GM21526 (cell line): ENCODE measurements around the gene TNC.

ENCODE experiments used
- ATAC-seq: cut with Tn5 transposase; IDR thresholded peaks from one replicate; pipeline ENCODE4 v1.9.1; 2021; ENCODE audit warnings: moderate library complexity; ENCODE audit not compliant: unreplicated experiment, low FRiP score

Gene TNC

GRCh38 chr9:115018547-115019435, 99.2 kb downstream of the TNC start:
- ATAC-seq: no peak

GRCh38 chr9:115016344-115016743, 101.6 kb downstream of the TNC start:
- ATAC-seq: no peak

GRCh38 chr9:115015018-115015635, 102.8 kb downstream of the TNC start:
- ATAC-seq: no peak

GRCh38 chr9:115014438-115014837, 103.5 kb downstream of the TNC start:
- no peak for ATAC-seq

- peak; percentile 54 for ATAC-seq
Measured at GRCh38 chr9:115013998-115014397, 104.0 kb downstream of the TNC start.

GRCh38 chr9:115012486-115012885, 105.5 kb downstream of the TNC start:
- ATAC-seq: no peak

- no peak for ATAC-seq
Measured at GRCh38 chr9:115010874-115011273, 107.1 kb downstream of the TNC start.

GRCh38 chr9:115008536-115009270, 109.3 kb downstream of the TNC start:
- no peak for ATAC-seq

GRCh38 chr9:115006660-115007059, 111.3 kb downstream of the TNC start:
- ATAC-seq: no peak

GRCh38 chr9:115005322-115005721, 112.6 kb downstream of the TNC start:
- ATAC-seq: no peak

GRCh38 chr9:115004545-115004944, 113.4 kb downstream of the TNC start:
- ATAC-seq: no peak

- ATAC-seq: no peak
Measured at GRCh38 chr9:115002371-115003120, 115.4 kb downstream of the TNC start.

- no peak for ATAC-seq
Measured at GRCh38 chr9:115000217-115000639, 117.7 kb downstream of the TNC start.

- no peak for ATAC-seq
Measured at GRCh38 chr9:114998326-114998725, 119.6 kb downstream of the TNC start.

GRCh38 chr9:114995681-114996221, 122.2 kb downstream of the TNC start:
- ATAC-seq: no peak

GRCh38 chr9:114994768-114995167, 123.2 kb downstream of the TNC start:
- ATAC-seq: no peak

GRCh38 chr9:114991861-114992260, 126.1 kb downstream of the TNC start:
- ATAC-seq: no peak

GRCh38 chr9:114990901-114991300, 127.1 kb downstream of the TNC start:
- no peak for ATAC-seq

- ATAC-seq: no peak
Measured at GRCh38 chr9:114989600-114990410, 128.2 kb downstream of the TNC start.
